Measurements from ENCODE around the gene ZNF729. TPM values are rescaled to one million over a fixed set of nuclear protein-coding genes. Genes with fewer than 3 reads are reported as not detected.
"Not testable (repeated sequence)": the region's sequence is repeated elsewhere in the genome, so short reads cannot be mapped to it uniquely, and the experiment has no call there.

ZNF729 gene
- not detected in 2 replicates for total RNA-seq (2014; rRNA removed; shearing (Covaris generic))

GRCh38 chr19:22286151-22286810 is at the start of gene ZNF729:
Gene ZNF729 (plus strand): TSS chr19:22286441. CDS start chr19:22286526, 85 bp downstream.
- no peak for DNase-seq (ENCODE audit: low spot score)
- in situ Hi-C loops (cut with HindIII; ENCODE audit: low sequenced_read_pairs): no loop called here

- no peak for DNase-seq (ENCODE audit: low spot score)
- in situ Hi-C loops (cut with HindIII; ENCODE audit: low sequenced_read_pairs): no loop called here
Observed at GRCh38 chr19:22256856-22257255, 29.4 kb upstream of the ZNF729 start.

- in situ Hi-C loops (cut with HindIII; ENCODE audit: low sequenced_read_pairs): no loop called here
Observed at GRCh38 chr19:22257381-22257780, 28.9 kb upstream of the ZNF729 start.

GRCh38 chr19:22257916-22258315 is 28.3 kb upstream of the ZNF729 start:
- in situ Hi-C loops (cut with HindIII; ENCODE audit: low sequenced_read_pairs): no loop called here
- no peak for DNase-seq (ENCODE audit: low spot score)

More at GRCh38 chr19:22257381-22257780, 28.9 kb upstream of the ZNF729 start:
- DNase-seq (ENCODE audit: low spot score): no peak

GRCh38 chr19:22260499-22260898 is 25.7 kb upstream of the ZNF729 start:
- DNase-seq (ENCODE audit: low spot score): no peak
- in situ Hi-C loops (cut with HindIII; ENCODE audit: low sequenced_read_pairs): no loop called here

GRCh38 chr19:22261596-22261995 is 24.6 kb upstream of the ZNF729 start:
- in situ Hi-C loops (cut with HindIII; ENCODE audit: low sequenced_read_pairs): no loop called here
- no peak for DNase-seq (ENCODE audit: low spot score)

GRCh38 chr19:22263121-22263520 is 23.1 kb upstream of the ZNF729 start:
- in situ Hi-C loops (cut with HindIII; ENCODE audit: low sequenced_read_pairs): no loop called here
- DNase-seq (ENCODE audit: low spot score): no peak

GRCh38 chr19:22321554-22321953 is 35.3 kb downstream of the ZNF729 start:
- DNase-seq (ENCODE audit: low spot score); in situ Hi-C loops (cut with HindIII; ENCODE audit: low sequenced_read_pairs): not testable (repeated sequence)

- in situ Hi-C loops (cut with HindIII; ENCODE audit: low sequenced_read_pairs): no loop called here
Observed at GRCh38 chr19:22326219-22326618, 40.0 kb downstream of the ZNF729 start.

GRCh38 chr19:22327321-22327720 is 41.1 kb downstream of the ZNF729 start:
- DNase-seq (ENCODE audit: low spot score): no peak
- in situ Hi-C loops (cut with HindIII; ENCODE audit: low sequenced_read_pairs): no loop called here

More at GRCh38 chr19:22326219-22326618, 40.0 kb downstream of the ZNF729 start:
- DNase-seq (ENCODE audit: low spot score): no peak

GRCh38 chr19:22331521-22331920 is 45.3 kb downstream of the ZNF729 start:
- in situ Hi-C loops (cut with HindIII; ENCODE audit: low sequenced_read_pairs): no loop called here
- no peak for DNase-seq (ENCODE audit: low spot score)

- DNase-seq (ENCODE audit: low spot score): no peak
- in situ Hi-C loops (cut with HindIII; ENCODE audit: low sequenced_read_pairs): no loop called here
Observed at GRCh38 chr19:22332924-22333323, 46.7 kb downstream of the ZNF729 start.

GRCh38 chr19:22335716-22336115 is 49.5 kb downstream of the ZNF729 start:
- in situ Hi-C loops (cut with HindIII; ENCODE audit: low sequenced_read_pairs): no loop called here
- DNase-seq (ENCODE audit: low spot score): no peak

GRCh38 chr19:22354665-22355064 is 68.4 kb downstream of the ZNF729 start:
- no peak for DNase-seq (ENCODE audit: low spot score)
- in situ Hi-C loops (cut with HindIII; ENCODE audit: low sequenced_read_pairs): no loop called here

Other genes with a start within 250 kb of the ZNF729 start
- not detected in 2 replicates for gene ZNF257, start 234.0 kb upstream of the ZNF729 start, total RNA-seq (2014; rRNA removed; shearing (Covaris generic))
- not detected in 2 replicates for gene ZNF676, start 89.5 kb upstream of the ZNF729 start, total RNA-seq (2014; rRNA removed; shearing (Covaris generic))
- not detected in 2 replicates for gene ZNF98, start 135.9 kb downstream of the ZNF729 start, total RNA-seq (2014; rRNA removed; shearing (Covaris generic))